ENCODE results near the gene MGAT4B. TPM values are rescaled to one million over a fixed set of nuclear protein-coding genes. Genes with fewer than 3 reads are reported as not detected.
A peak's percentile ranks its signal among the peaks of the same experiment; 100 is the strongest.

MGAT4B gene
- total RNA-seq, 2 experiments from 2014 or later, result 57.7 to 59.9 TPM

DNA sequence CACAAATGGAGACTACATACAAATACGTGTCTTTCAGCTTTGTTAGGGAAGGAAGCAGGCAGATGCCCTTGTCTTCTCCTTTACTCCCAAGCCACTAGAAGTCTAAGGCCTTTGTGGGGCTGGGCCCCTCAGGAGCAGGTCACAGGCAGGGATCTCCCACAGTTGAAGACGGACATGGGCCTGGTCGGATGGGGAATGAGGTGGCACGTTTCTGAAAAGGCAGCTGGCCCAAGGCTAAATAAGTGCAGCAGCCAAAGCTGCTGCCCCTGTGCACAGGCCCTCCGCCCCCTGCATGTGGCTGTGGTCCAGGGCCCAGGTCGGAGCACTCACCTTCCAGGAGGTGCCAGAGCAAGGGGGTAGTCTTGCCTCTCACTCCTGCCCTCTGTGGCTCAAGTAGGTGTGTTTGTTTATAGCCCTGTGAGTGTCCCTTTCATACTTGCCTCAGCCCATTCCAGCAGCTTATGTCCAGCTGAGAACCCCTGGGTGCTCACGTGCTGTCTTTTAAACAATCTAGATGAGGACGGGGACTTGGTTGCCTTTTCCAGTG lies 15.9 kb upstream of the MGAT4B start:
- H3K27me3 Mint-ChIP-seq (ENCODE audit: low read depth), result peaks cover 4% of the 10 kb centered on the region

DNA sequence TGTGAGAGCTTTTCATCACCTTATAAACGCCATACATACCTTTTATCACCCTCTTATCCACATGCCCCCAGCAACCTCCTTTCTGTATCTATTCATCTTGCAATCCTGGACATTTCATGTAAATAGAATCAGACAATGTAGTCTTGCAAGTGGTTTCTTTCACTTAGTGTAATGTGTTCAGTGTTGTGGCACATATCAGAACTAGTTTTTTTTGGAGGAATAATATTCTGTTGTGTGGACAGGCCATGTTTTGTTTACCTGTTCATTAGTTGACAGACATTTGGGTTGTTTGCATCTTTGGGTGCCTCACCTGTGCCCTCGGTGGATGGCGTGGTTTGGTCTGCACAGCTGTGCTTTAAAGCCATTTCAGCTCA lies 15.4 kb upstream of the MGAT4B start:
- peaks cover 22% of the 10 kb centered on the region for H3K36me3 Mint-ChIP-seq (ENCODE audit: low read depth)
- peak overlapping the region; percentile 92 for H3K27ac Mint-ChIP-seq
- H3K27me3 Mint-ChIP-seq (ENCODE audit: low read depth), result peaks cover 4% of the 10 kb centered on the region
- intact Hi-C loops (cut with micrococcal nuclease), result no loop called here
- no peak for DNase-seq
- CTCF ChIA-PET, result interaction anchor here (0.7 to 1.5 kb wide), 3 partner anchors 15 to 73 kb away, joined by 3 to 4 read pairs (median 3); no protein-coding TSS in a partner anchor
- no peaks in the 10 kb centered on the region for H3K9me3 Mint-ChIP-seq
- H3K4me1 Mint-ChIP-seq (ENCODE audit: low read depth), result peaks cover 51% of the 10 kb centered on the region
- peak overlapping the region; percentile 88 for H3K4me3 Mint-ChIP-seq

More for the DNA sequence above, 15.9 kb upstream of the MGAT4B start:
- H3K4me3 Mint-ChIP-seq, result peak overlapping the region; percentile 88
- no peak for DNase-seq
- H3K36me3 Mint-ChIP-seq (ENCODE audit: low read depth), result peaks cover 22% of the 10 kb centered on the region
- no peaks in the 10 kb centered on the region for H3K9me3 Mint-ChIP-seq
- no peak overlapping the region for H3K27ac Mint-ChIP-seq
- peaks cover 53% of the 10 kb centered on the region for H3K4me1 Mint-ChIP-seq (ENCODE audit: low read depth)
- intact Hi-C loops (cut with micrococcal nuclease), result no loop called here
- CTCF ChIA-PET, result interaction anchor here (0.7 to 1.5 kb wide), 3 partner anchors 14 to 72 kb away, joined by 3 to 4 read pairs (median 3); no protein-coding TSS in a partner anchor

DNA sequence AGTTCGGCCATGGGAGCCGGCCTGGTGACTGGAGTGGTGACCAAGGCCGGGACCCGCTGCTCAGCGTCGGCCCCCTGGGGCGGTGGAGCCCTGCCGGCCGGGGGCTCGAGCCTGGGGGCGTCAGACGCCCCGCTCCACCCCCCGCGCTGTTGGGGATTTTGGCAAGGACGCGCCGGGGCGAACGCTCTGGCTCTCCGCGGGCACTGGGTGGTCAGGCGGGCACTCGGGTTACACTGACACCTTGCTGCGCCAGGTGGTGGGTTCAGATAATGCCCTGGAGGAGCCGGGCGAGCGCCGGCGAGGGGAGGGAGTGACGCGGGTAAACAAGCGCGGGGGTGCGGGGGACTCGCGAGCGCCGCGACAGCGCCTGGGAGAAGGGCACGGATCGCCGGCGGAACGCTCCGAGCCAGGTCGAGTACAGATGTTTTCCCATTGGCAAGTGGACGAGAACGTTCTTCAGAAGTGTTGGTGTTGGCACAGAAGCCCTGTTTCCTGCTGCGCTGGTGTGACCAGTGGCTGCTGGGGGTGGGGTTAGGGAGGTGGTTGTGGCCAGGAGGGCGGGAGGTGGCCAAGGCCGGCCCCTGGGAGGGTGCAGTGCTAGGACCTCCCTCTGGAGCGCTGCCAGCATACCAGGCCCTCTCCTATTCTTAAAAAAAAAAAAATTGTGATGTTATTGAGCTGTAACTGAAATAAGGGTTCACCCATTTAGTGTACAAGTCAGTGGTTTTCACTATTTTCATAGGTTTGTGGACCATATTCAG lies 14.8 kb upstream of the MGAT4B start:
- Mint-ChIP-seq H3K27me3 (ENCODE audit: low read depth) (peaks cover 4% of the 10 kb centered on the region), H3K9me3 (no peaks in the 10 kb centered on the region), H3K36me3 (ENCODE audit: low read depth) (peaks cover 19% of the 10 kb centered on the region), H3K4me3 (peak overlapping the region; percentile 88), H3K4me1 (ENCODE audit: low read depth) (peaks cover 47% of the 10 kb centered on the region), H3K27ac (peak overlapping the region; percentile 92)
- peak; percentile 92 for DNase-seq
- intact Hi-C loops (cut with micrococcal nuclease), result loop anchor here (1.0 to 2.0 kb wide), 5 partner anchors 14 to 271 kb away; partner anchors contain the start of genes MAML1, MRNIP and RUFY1
- CTCF ChIA-PET, result interaction anchor here (0.7 to 1.5 kb wide), 4 partner anchors 15 to 73 kb away, joined by 3 to 4 read pairs (median 3); no protein-coding TSS in a partner anchor

DNA sequence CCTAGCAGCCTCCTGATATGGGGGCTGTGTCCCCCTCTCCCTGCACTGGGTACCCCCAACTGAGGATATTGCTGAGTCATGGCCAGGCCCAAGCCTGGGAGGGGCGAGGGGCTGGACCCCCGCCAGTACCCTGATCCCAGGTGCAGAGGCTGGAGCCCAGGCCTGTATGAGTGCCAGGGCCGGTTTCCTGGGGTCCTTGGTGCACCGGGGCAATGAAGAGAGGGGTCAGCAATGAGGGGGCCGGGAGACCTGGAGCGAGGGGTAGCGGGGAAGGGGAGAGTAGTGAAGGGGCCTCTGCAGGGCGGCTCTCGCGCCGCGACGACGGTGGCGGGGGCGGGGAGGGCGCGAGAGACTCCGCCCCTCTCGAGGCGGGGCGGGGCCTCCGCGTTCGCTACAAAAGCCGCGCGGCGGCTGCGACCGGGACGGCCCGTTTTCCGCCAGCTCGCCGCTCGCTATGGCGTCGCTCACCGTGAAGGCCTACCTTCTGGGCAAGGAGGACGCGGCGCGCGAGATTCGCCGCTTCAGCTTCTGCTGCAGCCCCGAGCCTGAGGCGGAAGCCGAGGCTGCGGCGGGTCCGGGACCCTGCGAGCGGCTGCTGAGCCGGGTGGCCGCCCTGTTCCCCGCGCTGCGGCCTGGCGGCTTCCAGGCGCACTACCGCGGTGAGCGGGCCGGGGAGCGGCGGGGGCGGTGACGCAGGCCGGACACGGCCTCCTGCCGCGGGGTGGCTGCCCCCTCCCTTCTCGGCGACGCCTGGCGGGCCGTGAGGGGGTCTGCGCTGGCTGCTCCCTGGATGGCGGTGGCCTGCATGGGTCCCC lies 14.0 kb upstream of the MGAT4B start, which contains the start of gene SQSTM1:
SQSTM1 (plus strand) TSS at position 423 of the 815 bp plus-strand sequence; CDS start at position 455, 32 bp downstream.
- H3K4me1 Mint-ChIP-seq (ENCODE audit: low read depth), result peaks cover 47% of the 10 kb centered on the region
- DNase-seq, result peak; percentile 74
- peak within 1 kb of the TSS; percentile 92 for H3K27ac Mint-ChIP-seq
- intact Hi-C loops (cut with micrococcal nuclease), result loop anchor here (1.0 to 2.0 kb wide), 7 partner anchors 13 to 270 kb away; partner anchors contain the start of genes CANX, HNRNPH1, MAML1 and MRNIP
- H3K36me3 Mint-ChIP-seq (ENCODE audit: low read depth), result peaks cover 20% of the 10 kb centered on the region
- CTCF ChIA-PET, result interaction anchor here (0.6 to 1.5 kb wide), 4 partner anchors 16 to 1379 kb away, joined by 3 to 7 read pairs (median 3); no protein-coding TSS in a partner anchor
- H3K27me3 Mint-ChIP-seq (ENCODE audit: low read depth), result peaks cover 4% of the 10 kb centered on the region
- no peaks in the 10 kb centered on the region for H3K9me3 Mint-ChIP-seq
- H3K4me3 Mint-ChIP-seq, result peak within 1 kb of the TSS; percentile 88

DNA sequence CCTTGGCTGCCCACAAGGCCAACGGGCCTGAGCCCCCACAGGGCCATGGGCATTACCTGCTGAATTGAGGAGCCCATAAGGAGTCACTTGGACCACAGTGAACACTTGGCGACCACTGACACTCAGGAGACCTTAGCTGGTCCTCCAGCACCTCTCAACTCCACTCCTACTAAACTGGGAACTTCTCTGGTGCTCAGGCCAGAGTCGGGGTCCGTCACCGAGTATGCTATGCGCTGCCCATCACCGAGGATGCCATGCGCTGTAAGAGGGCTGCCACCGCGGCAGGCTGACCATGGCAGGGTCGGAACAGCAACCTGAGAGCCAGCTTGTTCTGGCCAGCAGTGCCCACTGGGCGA lies 13.4 kb upstream of the MGAT4B start:
- Mint-ChIP-seq H3K27me3 (ENCODE audit: low read depth) (peaks cover 4% of the 10 kb centered on the region), H3K4me1 (ENCODE audit: low read depth) (peaks cover 47% of the 10 kb centered on the region), H3K36me3 (ENCODE audit: low read depth) (peaks cover 22% of the 10 kb centered on the region), H3K27ac (peak overlapping the region; percentile 82), H3K9me3 (no peaks in the 10 kb centered on the region), H3K4me3 (peak overlapping the region; percentile 88)
- CTCF ChIA-PET, result interaction anchor here (0.6 to 1.5 kb wide), 4 partner anchors 16 to 1378 kb away, joined by 3 to 7 read pairs (median 3); no protein-coding TSS in a partner anchor
- DNase-seq, result no peak
- intact Hi-C loops (cut with micrococcal nuclease), result loop anchor here (1.0 to 2.0 kb wide), 4 partner anchors 17 to 269 kb away; partner anchors contain the start of genes CANX, HNRNPH1 and RUFY1

DNA sequence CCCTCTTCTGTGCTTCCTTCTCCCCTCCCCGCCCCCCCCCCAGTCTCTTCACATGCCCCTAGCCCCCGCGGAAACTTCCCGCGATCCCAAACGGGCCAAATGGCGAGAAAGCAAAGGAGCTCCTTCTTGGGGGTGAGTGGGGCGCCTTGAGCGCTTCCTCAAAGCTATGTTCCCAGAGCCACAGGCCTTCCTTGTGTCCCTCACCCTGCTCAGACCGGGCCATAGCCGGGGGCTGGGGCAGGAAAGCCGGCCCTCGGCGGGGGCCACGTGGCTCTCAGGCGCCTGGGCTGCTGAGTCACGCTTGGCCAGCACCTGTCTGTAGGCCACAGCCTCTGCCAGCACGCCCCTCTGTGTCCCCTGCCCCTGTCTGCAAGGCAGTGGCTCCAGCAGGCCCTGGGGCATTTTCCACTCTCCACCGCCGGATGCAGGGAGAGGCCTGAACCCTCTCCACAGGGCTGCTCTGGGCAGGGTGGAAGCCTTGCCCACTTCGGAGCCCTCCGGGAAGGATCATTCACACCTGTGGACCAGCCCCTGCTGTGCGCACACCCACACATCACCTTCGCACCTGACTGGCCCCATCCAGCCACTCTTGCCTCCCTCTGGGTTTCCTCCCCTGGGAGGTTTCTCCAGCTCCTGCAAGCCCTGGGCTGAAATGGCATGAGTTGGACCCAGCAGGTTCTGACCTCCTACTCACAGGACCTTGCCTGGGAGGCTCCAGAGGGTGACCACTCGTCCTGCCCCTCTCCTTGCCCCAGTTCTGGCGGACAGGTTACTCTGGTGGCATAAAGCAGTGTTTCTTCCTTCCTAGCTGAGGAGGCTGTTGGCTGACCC lies 12.8 kb upstream of the MGAT4B start:
- DNase-seq, result peak; percentile 58
- H3K4me1 Mint-ChIP-seq (ENCODE audit: low read depth), result peaks cover 43% of the 10 kb centered on the region
- peaks cover 4% of the 10 kb centered on the region for H3K27me3 Mint-ChIP-seq (ENCODE audit: low read depth)
- CTCF ChIA-PET, result interaction anchor here (1.1 to 1.5 kb wide), 4 partner anchors 15 to 23 kb away, joined by 3 to 7 read pairs (median 4); no protein-coding TSS in a partner anchor
- peak overlapping the region; percentile 88 for H3K4me3 Mint-ChIP-seq
- peak overlapping the region; percentile 82 for H3K27ac Mint-ChIP-seq
- no peaks in the 10 kb centered on the region for H3K9me3 Mint-ChIP-seq
- intact Hi-C loops (cut with micrococcal nuclease), result loop anchor here (1.0 to 2.0 kb wide), 4 partner anchors 17 to 269 kb away; partner anchors contain the start of genes CANX, HNRNPH1 and RUFY1
- H3K36me3 Mint-ChIP-seq (ENCODE audit: low read depth), result peaks cover 18% of the 10 kb centered on the region

DNA sequence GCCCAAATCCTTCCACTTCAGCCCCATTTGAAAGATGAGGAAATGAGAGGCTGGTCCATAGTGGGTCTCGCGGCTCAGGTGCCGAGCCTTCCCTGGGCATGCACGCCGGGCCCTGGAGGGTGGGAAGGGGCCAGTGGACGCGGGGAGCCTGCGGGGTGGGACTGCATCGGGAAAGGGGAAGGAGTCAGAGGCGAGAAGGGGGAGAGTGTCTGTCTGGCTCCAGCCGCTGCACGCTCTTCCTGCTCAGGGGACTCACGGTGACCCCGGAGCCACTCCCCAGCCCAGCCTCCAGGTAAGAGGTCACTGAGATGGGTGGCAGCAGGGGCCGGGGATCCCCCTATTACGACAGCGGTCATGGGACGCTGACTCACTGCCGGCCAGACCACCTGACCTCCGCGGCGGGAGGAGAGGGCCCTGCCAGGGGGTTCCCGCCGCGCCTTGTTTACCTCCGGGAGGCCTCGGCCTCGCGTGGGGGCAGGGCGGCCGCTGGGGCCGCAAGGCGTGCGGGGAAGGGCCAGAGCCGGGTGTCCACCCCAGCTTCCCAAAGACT lies 12.2 kb upstream of the MGAT4B start:
- H3K9me3 Mint-ChIP-seq, result no peaks in the 10 kb centered on the region

DNA sequence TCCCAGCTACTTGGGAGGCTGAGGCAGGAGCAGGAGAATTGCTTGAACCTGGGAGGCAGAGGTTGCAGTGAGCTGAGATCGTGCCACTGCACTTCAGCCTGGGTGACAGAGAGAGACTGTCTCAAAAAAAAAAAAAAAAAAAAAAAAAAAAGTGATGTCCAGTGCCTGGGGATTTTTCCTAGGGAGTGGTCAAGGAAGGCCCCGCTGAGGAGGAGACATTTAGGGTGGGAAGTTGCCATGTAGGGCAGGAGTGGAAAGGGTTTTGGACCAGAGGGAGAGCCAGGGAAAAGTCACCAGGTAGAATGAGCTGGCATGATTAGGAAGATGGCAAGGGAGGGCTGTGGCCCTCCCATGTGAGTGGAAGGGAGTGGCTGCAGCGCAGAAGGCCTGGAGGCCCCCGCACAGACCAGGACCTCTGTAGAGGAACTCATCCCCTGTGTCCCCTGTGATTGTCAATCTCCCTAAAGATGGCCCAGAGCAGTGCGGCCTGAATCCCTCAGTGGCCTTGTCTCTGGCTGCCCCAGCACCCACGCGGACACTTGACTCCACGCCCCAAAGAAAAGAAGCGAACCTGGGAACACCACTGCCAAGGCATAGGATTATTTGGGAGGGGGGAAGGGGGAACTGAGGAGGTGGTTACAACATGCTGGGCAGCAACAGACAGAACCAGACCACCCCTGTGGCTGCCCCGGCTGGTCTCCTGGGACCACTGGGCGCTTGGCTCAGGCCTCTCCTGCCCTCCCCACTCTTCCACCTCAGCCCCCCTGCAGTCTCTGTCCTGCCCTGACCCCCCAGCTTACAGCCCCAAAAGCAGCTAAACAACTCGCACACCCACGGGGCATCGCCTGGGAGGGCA lies 11.5 kb upstream of the MGAT4B start:
- peaks cover 38% of the 10 kb centered on the region for H3K4me1 Mint-ChIP-seq (ENCODE audit: low read depth)
- no peaks in the 10 kb centered on the region for H3K9me3 Mint-ChIP-seq
- CTCF ChIA-PET, result interaction anchor here (1.4 to 1.6 kb wide), 2 partner anchors 16 kb away, joined by 5 to 6 read pairs; no protein-coding TSS in a partner anchor
- H3K27ac Mint-ChIP-seq, result no peak overlapping the region
- H3K27me3 Mint-ChIP-seq (ENCODE audit: low read depth), result peaks cover 4% of the 10 kb centered on the region
- no peak for DNase-seq
- peak overlapping the region; percentile 78 for H3K4me3 Mint-ChIP-seq
- intact Hi-C loops (cut with micrococcal nuclease), result no loop called here
- H3K36me3 Mint-ChIP-seq (ENCODE audit: low read depth), result peaks cover 12% of the 10 kb centered on the region

More for the DNA sequence above, 12.2 kb upstream of the MGAT4B start:
- H3K36me3 Mint-ChIP-seq (ENCODE audit: low read depth), result peaks cover 16% of the 10 kb centered on the region
- H3K27ac Mint-ChIP-seq, result peak overlapping the region; percentile 71
- peaks cover 42% of the 10 kb centered on the region for H3K4me1 Mint-ChIP-seq (ENCODE audit: low read depth)
- DNase-seq, result peak; percentile 96
- CTCF ChIA-PET, result interaction anchor here (1.4 kb wide), 1 partner anchor 17 kb away, joined by 5 read pairs; no protein-coding TSS in a partner anchor
- H3K4me3 Mint-ChIP-seq, result peak overlapping the region; percentile 78
- intact Hi-C loops (cut with micrococcal nuclease), result no loop called here
- peaks cover 4% of the 10 kb centered on the region for H3K27me3 Mint-ChIP-seq (ENCODE audit: low read depth)

DNA sequence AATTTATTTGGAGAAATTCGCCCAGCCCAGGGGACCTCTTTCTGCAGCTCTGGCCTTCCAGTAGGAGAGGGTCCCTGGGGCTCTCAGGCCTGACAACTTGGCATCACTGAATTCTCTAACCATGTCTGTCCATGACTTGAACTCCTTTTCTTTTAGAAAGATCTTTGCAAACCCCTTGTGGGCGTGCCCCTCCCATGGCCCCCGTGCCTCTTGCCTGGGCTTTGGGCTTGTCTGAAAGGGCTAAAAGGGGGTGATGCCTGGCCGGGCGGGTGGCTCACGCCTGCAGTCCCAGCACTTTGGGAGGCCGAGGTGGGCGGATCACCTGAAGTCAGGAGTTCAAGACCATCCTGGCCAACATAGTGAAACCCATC lies 10.8 kb upstream of the MGAT4B start:
- Mint-ChIP-seq H3K4me3 (peak overlapping the region; percentile 12), H3K27ac (no peak overlapping the region), H3K9me3 (no peaks in the 10 kb centered on the region), H3K4me1 (ENCODE audit: low read depth) (peaks cover 32% of the 10 kb centered on the region), H3K36me3 (ENCODE audit: low read depth) (peaks cover 7% of the 10 kb centered on the region), H3K27me3 (ENCODE audit: low read depth) (peaks cover 4% of the 10 kb centered on the region)
- no peak for DNase-seq
- intact Hi-C loops (cut with micrococcal nuclease), result no loop called here
- CTCF ChIA-PET, result interaction anchor here (1.6 kb wide), 1 partner anchor 16 kb away, joined by 6 read pairs; no protein-coding TSS in a partner anchor

DNA sequence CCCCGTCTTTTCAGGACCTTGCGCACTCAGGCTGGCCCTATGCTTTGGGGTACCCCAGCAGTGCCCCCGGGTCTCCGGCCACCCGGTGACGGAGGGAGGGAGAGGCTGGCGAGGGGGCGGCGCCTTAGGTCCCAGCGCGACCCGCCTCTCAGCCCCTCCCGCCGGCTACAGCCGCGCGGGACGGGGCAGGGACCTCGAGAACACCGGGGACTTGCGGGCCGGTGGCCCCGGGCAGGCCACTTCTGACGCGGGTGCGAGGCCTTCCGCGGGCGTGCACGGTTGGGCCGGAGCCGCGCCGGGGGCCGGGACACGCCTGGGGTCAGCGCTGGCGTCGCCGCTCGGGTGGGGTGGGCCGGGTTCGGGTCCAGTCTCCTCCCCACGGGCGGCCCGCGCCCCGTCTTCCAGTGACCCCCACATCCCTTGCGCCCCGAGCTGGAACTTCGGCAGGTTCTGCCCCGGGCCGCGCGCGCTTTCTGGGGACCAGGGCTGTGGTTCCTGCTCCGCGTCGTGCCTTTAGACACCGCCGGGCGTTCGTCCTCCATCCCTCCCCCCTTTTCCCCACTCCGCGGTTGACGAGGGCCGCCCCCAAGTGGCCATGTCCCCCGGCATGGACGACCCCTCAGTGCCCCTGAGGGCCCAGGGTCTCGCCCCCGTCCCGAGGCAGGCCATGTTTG lies 10.3 kb upstream of the MGAT4B start:
- Mint-ChIP-seq H3K36me3 (ENCODE audit: low read depth) (peaks cover 4% of the 10 kb centered on the region), H3K9me3 (no peaks in the 10 kb centered on the region), H3K4me1 (ENCODE audit: low read depth) (peaks cover 26% of the 10 kb centered on the region), H3K27me3 (ENCODE audit: low read depth) (peaks cover 4% of the 10 kb centered on the region), H3K4me3 (peak overlapping the region; percentile 12), H3K27ac (no peak overlapping the region)
- CTCF ChIA-PET, result interaction anchor here (1.6 kb wide), 1 partner anchor 15 kb away, joined by 6 read pairs; no protein-coding TSS in a partner anchor
- intact Hi-C loops (cut with micrococcal nuclease), result no loop called here
- DNase-seq, result no peak
